Panc1 (cell line): ENCODE measurements around the gene TM2D3. TPM values are rescaled to one million over a fixed set of nuclear protein-coding genes. Genes with fewer than 3 reads are reported as not detected.

Experiments
- ATAC-seq: fragments of 200-7000 bp; cut with Tn5 transposase; 2 replicates; pipeline ENCODE4 v1.9.1; 2020; ENCODE audit warnings: mild to moderate bottlenecking, moderate library complexity
- BruUV-seq: library from RNA; stranded (reverse); fragments of 400-500 nt; replicated peaks from 2 replicates; lab custom pipeline; 2021; lab: Mats Ljungman, UMichigan
- CTCF ChIA-PET: fragments of 300-600 bp; sonication (Branson Sonifier 250); formaldehyde crosslinking; loops from one replicate; lab custom pipeline; 2022; ENCODE audit warnings: antibody characterized with exemption; lab: Charles Lee
- POLR2A ChIA-PET: fragments of 300-600 bp; sonication (Branson Sonifier 250); formaldehyde crosslinking; loops from one replicate; lab custom pipeline; 2022; ENCODE audit warnings: antibody characterized with exemption; lab: Charles Lee
- DNase-seq: peaks from one replicate; pipeline ENCODE4 v3.0.0-alpha.2; 2010; ENCODE audit warnings: low read depth, low spot score
- H3K27ac ChIP-seq: 2 replicates; pipeline ENCODE4 v1.5.1; 2011; ENCODE audit warnings: mild to moderate bottlenecking, low read length, inconsistent platforms
- H3K27me3 ChIP-seq: fragments of 200-500 bp; sonication (Bioruptor generic); 2 replicates; pipeline ENCODE4 v1.6.0; 2014; ENCODE audit warnings: low read length, inconsistent platforms; ENCODE audit not compliant: control insufficient read depth, insufficient read depth
- H3K36me3 ChIP-seq: fragments of 200-500 bp; sonication (Bioruptor generic); 2 replicates; pipeline ENCODE4 v1.5.1; 2014; ENCODE audit warnings: inconsistent platforms, mild to moderate bottlenecking, low read length, moderate library complexity; ENCODE audit not compliant: control insufficient read depth, insufficient read depth
- H3K4me1 ChIP-seq: 2 replicates; pipeline ENCODE4 v1.5.1; 2011; ENCODE audit warnings: inconsistent platforms, mild to moderate bottlenecking, low read length, moderate library complexity; ENCODE audit not compliant: control insufficient read depth, insufficient read depth
- H3K4me3 ChIP-seq, 2 experiments: 2 replicates each; pipeline ENCODE4 v1.5.1; 2011 to 2012; ENCODE audit warnings: low read depth in 2 of 2, low read length in 2 of 2, mild to moderate bottlenecking in 2 of 2, inconsistent platforms in 1 of 2, moderate library complexity in 1 of 2
- H3K9me3 ChIP-seq: fragments of 200-500 bp; sonication (Bioruptor generic); 2 replicates; pipeline ENCODE4 v1.5.1; 2014; ENCODE audit warnings: low read depth, mild to moderate bottlenecking, inconsistent platforms, low read length, moderate library complexity; ENCODE audit not compliant: control insufficient read depth, insufficient read depth
- CTCF ChIP-seq: fragments of 450-650 bp; IDR thresholded peaks from 2 replicates; pipeline ENCODE4 v1.5.1; 2017; ENCODE audit warnings: mild to moderate bottlenecking
- POLR2AphosphoS5 ChIP-seq: IDR thresholded peaks from 2 replicates; pipeline ENCODE4 v1.6.1; 2012; ENCODE audit warnings: mild to moderate bottlenecking, low read depth, low read length, moderate library complexity
- REST ChIP-seq, 2 experiments: IDR thresholded peaks; 2 replicates each; pipeline ENCODE4 v1.6.1; 2011 to 2012; ENCODE audit warnings: low read depth in 2 of 2, control low read depth in 1 of 2, low read length in 1 of 2, mild to moderate bottlenecking in 1 of 2, moderate library complexity in 1 of 2; ENCODE audit not compliant: insufficient read depth in 1 of 2
- SIN3A ChIP-seq: IDR thresholded peaks from 2 replicates; pipeline ENCODE4 v1.6.1; 2012; ENCODE audit warnings: low read depth, mild to moderate bottlenecking, low read length, moderate library complexity, borderline replicate concordance; ENCODE audit not compliant: insufficient read depth
- TCF7L2 ChIP-seq: IDR thresholded peaks from 2 replicates; pipeline ENCODE4 v1.6.1; 2011; ENCODE audit warnings: mild to moderate bottlenecking, low read depth, low read length, inconsistent platforms
- in situ Hi-C: cut with HindIII; loops from 2 replicates; pipeline ENCODE4 v1.10.0; 2016; ENCODE audit warnings: low sequenced_read_pairs, low pct_unique_long_range_greater_than_20kb
- intact Hi-C: fragments of 100-400 bp; cut with micrococcal nuclease; formaldehyde crosslinking; loops from one replicate; pipeline ENCODE4 v1.10.0; 2022; ENCODE audit not compliant: unreplicated experiment
- total RNA-seq: library from RNA; stranded (reverse); gene quantifications from one replicate; pipeline ENCODE4 v1.2.1, GENCODE V29; 2021; ENCODE audit not compliant: unreplicated experiment

TM2D3 gene
- total RNA-seq, 1 experiment from 2014 or later, result 53.4 TPM

- no peak for TF ChIP-seq SIN3A
- TF ChIP-seq CTCF, result no peak
- no peak for TF ChIP-seq REST (IDR thresholded peaks at IDR 0.05; ENCODE audit: insufficient read depth in 1 of 2, low read depth in 2 of 2, low read length in 1 of 2)
- TF ChIP-seq TCF7L2, result no peak
- TF ChIP-seq POLR2AphosphoS5, result no peak
- BruUV-seq, result no TSS peak
- DNase-seq (no peak), ATAC-seq (no peak)
- no peaks in the 10 kb centered on the region for H3K9me3 ChIP-seq
- no peaks in the 10 kb centered on the region for H3K4me1 ChIP-seq
- intact Hi-C loops, result no loop called here
- in situ Hi-C loops, result no loop called here
- H3K27ac ChIP-seq, result no peak overlapping the region
- no peak overlapping the region for H3K4me3 ChIP-seq
- H3K27me3 ChIP-seq, result no peaks in the 10 kb centered on the region
- CTCF ChIA-PET, result no interaction called here
- POLR2A ChIA-PET, result no interaction called here
- H3K36me3 ChIP-seq, result peaks cover 13% of the 10 kb centered on the region
These were observed 32.7 kb upstream of the TM2D3 start for GRCh38 chr15:101684877-101685276.

- Histone ChIP-seq H3K4me1 (no peaks in the 10 kb centered on the region), H3K36me3 (peaks cover 13% of the 10 kb centered on the region), H3K27me3 (no peaks in the 10 kb centered on the region), H3K4me3 (no peak overlapping the region), H3K9me3 (no peaks in the 10 kb centered on the region), H3K27ac (no peak overlapping the region)
- ChIA-PET CTCF (no interaction called here), POLR2A (no interaction called here)
- TF ChIP-seq CTCF (no peak), TCF7L2 (no peak), REST (IDR thresholded peaks at IDR 0.05; ENCODE audit: insufficient read depth in 1 of 2, low read depth in 2 of 2, low read length in 1 of 2) (no peak), POLR2AphosphoS5 (no peak), SIN3A (no peak)
- BruUV-seq, result no TSS peak
- peak; percentile 42; the same call in 1 of the 2 replicates for ATAC-seq
- DNase-seq, result peak; percentile 20
- in situ Hi-C loops (no loop called here), intact Hi-C loops (no loop called here)
These were observed 32.2 kb upstream of the TM2D3 start for GRCh38 chr15:101684384-101684783.
